Measurements from ENCODE around the gene CLCN3. TPM values are rescaled to one million over a fixed set of nuclear protein-coding genes. Genes with fewer than 3 reads are reported as not detected.
A peak's percentile ranks its signal among the peaks of the same experiment; 100 is the strongest.

Gene CLCN3
- polyA plus RNA-seq, 1 experiment = 12.4 TPM

- Histone ChIP-seq H3K27me3 (ENCODE audit: control insufficient read depth, insufficient read depth, low read length) (no peaks in the 10 kb centered on the region), H3K36me3 (ENCODE audit: control insufficient read depth, insufficient read depth, low read length) (no peaks in the 10 kb centered on the region), H3K4me3 (ENCODE audit: low read depth, low read length) (no peak overlapping the region)
- CTCF ChIA-PET = interaction anchor here (1.4 kb wide), 1 partner anchor 14 kb away, joined by 5 read pairs; no protein-coding TSS in a partner anchor
- TF ChIP-seq, protein P1, sequence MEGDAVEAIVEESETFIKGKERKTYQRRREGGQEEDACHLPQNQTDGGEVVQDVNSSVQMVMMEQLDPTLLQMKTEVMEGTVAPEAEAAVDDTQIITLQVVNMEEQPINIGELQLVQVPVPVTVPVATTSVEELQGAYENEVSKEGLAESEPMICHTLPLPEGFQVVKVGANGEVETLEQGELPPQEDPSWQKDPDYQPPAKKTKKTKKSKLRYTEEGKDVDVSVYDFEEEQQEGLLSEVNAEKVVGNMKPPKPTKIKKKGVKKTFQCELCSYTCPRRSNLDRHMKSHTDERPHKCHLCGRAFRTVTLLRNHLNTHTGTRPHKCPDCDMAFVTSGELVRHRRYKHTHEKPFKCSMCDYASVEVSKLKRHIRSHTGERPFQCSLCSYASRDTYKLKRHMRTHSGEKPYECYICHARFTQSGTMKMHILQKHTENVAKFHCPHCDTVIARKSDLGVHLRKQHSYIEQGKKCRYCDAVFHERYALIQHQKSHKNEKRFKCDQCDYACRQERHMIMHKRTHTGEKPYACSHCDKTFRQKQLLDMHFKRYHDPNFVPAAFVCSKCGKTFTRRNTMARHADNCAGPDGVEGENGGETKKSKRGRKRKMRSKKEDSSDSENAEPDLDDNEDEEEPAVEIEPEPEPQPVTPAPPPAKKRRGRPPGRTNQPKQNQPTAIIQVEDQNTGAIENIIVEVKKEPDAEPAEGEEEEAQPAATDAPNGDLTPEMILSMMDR (IDR thresholded peaks at IDR 0.05; ENCODE audit: insufficient read depth, low read depth, low read length) = no peak
- no peak for DNase-seq (ENCODE audit: low read depth)
- POLR2A ChIA-PET = no interaction called here
Observed at GRCh38 chr4:169628579-169628978, 8.2 kb downstream of the CLCN3 start.

DNA sequence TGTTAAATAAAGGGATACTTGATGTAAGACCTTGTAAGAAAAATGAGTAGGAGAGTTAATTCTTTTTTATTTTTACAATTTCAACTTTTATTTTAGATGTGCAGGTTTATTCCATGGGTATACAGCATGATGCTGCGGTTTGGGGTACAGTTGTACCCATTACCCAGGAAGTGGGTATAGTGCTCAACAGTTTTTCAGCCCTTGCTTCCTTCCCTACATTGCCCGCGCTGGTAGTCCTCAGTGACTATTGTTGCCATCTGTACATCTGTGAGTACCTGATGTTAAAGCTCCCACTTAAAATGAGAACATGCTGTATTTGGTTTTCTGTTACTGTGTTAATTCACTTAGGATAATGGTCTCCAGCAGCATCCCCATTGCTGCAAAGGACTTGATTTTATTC, 9.7 kb downstream of the CLCN3 start:
- no peaks in the 10 kb centered on the region for H3K27me3 ChIP-seq (ENCODE audit: control insufficient read depth, insufficient read depth, low read length)
- H3K36me3 ChIP-seq (ENCODE audit: control insufficient read depth, insufficient read depth, low read length) = no peaks in the 10 kb centered on the region
- TF ChIP-seq, protein P1 (IDR thresholded peaks at IDR 0.05; ENCODE audit: insufficient read depth, low read depth, low read length) = no peak
- DNase-seq (ENCODE audit: low read depth) = no peak
- ChIA-PET POLR2A (no interaction called here), CTCF (interaction anchor here (1.1 kb wide), 1 partner anchor 17 kb away, joined by 3 read pairs; no protein-coding TSS in a partner anchor)
- H3K4me3 ChIP-seq (ENCODE audit: low read depth, low read length) = no peak overlapping the region

- H3K36me3 ChIP-seq (ENCODE audit: control insufficient read depth, insufficient read depth, low read length) = no peaks in the 10 kb centered on the region
- ChIA-PET POLR2A (no interaction called here), CTCF (no interaction called here)
- DNase-seq (ENCODE audit: low read depth) = no peak
- no peak overlapping the region for H3K4me3 ChIP-seq (ENCODE audit: low read depth, low read length)
- TF ChIP-seq, protein P1 (IDR thresholded peaks at IDR 0.05; ENCODE audit: insufficient read depth, low read depth, low read length) = no peak
- no peaks in the 10 kb centered on the region for H3K27me3 ChIP-seq (ENCODE audit: control insufficient read depth, insufficient read depth, low read length)
Observed at GRCh38 chr4:169632896-169633295, 12.5 kb downstream of the CLCN3 start.

DNA sequence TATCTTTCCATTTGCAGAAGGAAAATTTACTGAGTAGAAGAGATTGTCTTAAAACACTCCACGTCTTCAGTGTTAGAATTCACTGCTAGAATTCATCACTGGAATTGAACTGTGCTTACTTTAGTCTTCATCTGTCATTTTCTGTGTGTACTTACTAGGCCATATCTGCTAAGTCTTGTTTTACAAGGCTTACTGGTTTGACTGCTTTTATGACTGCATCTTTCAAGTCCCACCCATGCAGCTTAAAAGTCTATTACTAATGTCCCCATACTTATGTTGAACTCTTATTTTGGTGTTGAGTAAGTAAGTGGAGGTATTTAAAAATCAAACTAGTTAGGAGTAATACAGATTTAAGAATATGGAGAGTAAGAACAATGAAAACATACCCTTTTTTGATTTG, 14.6 kb downstream of the CLCN3 start:
- TF ChIP-seq, protein P1 (IDR thresholded peaks at IDR 0.05; ENCODE audit: insufficient read depth, low read depth, low read length) = no peak
- Histone ChIP-seq H3K27me3 (ENCODE audit: control insufficient read depth, insufficient read depth, low read length) (no peaks in the 10 kb centered on the region), H3K4me3 (ENCODE audit: low read depth, low read length) (no peak overlapping the region), H3K36me3 (ENCODE audit: control insufficient read depth, insufficient read depth, low read length) (no peaks in the 10 kb centered on the region)
- ChIA-PET CTCF (no interaction called here), POLR2A (no interaction called here)
- DNase-seq (ENCODE audit: low read depth) = no peak

GRCh38 chr4:169640261-169640870, 20.0 kb downstream of the CLCN3 start:
- TF ChIP-seq, protein P1 (IDR thresholded peaks at IDR 0.05; ENCODE audit: insufficient read depth, low read depth, low read length) = no peak
- DNase-seq (ENCODE audit: low read depth) = peak; percentile 64
- ChIA-PET CTCF (interaction anchor here (1.0 to 1.5 kb wide), 4 partner anchors 12 to 40 kb away, joined by 3 to 5 read pairs (median 3); partner anchors contain the start of gene CLCN3), POLR2A (no interaction called here)
- H3K4me3 ChIP-seq (ENCODE audit: low read depth, low read length) = no peak overlapping the region
- H3K27me3 ChIP-seq (ENCODE audit: control insufficient read depth, insufficient read depth, low read length) = no peaks in the 10 kb centered on the region
- no peaks in the 10 kb centered on the region for H3K36me3 ChIP-seq (ENCODE audit: control insufficient read depth, insufficient read depth, low read length)
